Caco-2 (cell line): ENCODE measurements around the gene ZYX. TPM values are rescaled to one million over a fixed set of nuclear protein-coding genes. Genes with fewer than 3 reads are reported as not detected.

ENCODE experiments used
- BruUV-seq: library from RNA; stranded (reverse); fragments of 400-500 nt; replicated peaks from 2 replicates; lab custom pipeline; 2021; lab: Mats Ljungman, UMichigan
- CTCF ChIA-PET: fragments of 300-600 bp; sonication (Branson Sonifier 250); formaldehyde crosslinking; loops from one replicate; lab custom pipeline; 2022; ENCODE audit warnings: antibody characterized with exemption; lab: Charles Lee
- POLR2A ChIA-PET: fragments of 300-600 bp; sonication (Branson Sonifier 250); formaldehyde crosslinking; loops from one replicate; lab custom pipeline; 2022; ENCODE audit warnings: antibody characterized with exemption; lab: Charles Lee
- DNase-seq, 2 experiments: peaks; one replicate each; pipeline versions ENCODE4 v3.0.0 to v3.0.0-alpha.2; 2020 to 2022
- H3K27me3 ChIP-seq: replicated peaks from 2 replicates; pipeline ENCODE4 v1.6.0; 2011; ENCODE audit warnings: low read length; ENCODE audit not compliant: control insufficient read depth, insufficient read depth
- H3K36me3 ChIP-seq: 2 replicates; pipeline ENCODE4 v1.5.1; 2011; ENCODE audit warnings: low read length; ENCODE audit not compliant: control insufficient read depth, insufficient read depth
- H3K4me1 ChIP-seq: fragments of 250-450 bp; sonication (Bioruptor Pico); 2 replicates; pipeline ENCODE4 v1.5.1; 2020; ENCODE audit warnings: mild to moderate bottlenecking
- H3K4me3 ChIP-seq: 2 replicates; pipeline ENCODE4 v1.5.1; 2011; ENCODE audit warnings: low read depth, mild to moderate bottlenecking, control low read depth, low read length
- H3K9me3 ChIP-seq: fragments of 250-450 bp; sonication (Bioruptor Pico); 2 replicates; pipeline ENCODE4 v1.5.1; 2020; ENCODE audit warnings: mild to moderate bottlenecking, moderate library complexity
- H3K27ac Mint-ChIP-seq: one replicate; pipeline ENCODE4 v1.8.0; 2022; ENCODE audit warnings: mixed read lengths; ENCODE audit not compliant: unreplicated experiment
- H3K27me3 Mint-ChIP-seq: one replicate; pipeline ENCODE4 v1.8.0; 2022; ENCODE audit warnings: mixed read lengths; ENCODE audit not compliant: insufficient read depth, unreplicated experiment
- H3K36me3 Mint-ChIP-seq: one replicate; pipeline ENCODE4 v1.8.0; 2022; ENCODE audit warnings: mild to moderate bottlenecking, mixed read lengths; ENCODE audit not compliant: insufficient read depth, unreplicated experiment
- H3K4me1 Mint-ChIP-seq: one replicate; pipeline ENCODE4 v1.8.0; 2022; ENCODE audit warnings: low read depth, mixed read lengths; ENCODE audit not compliant: unreplicated experiment
- H3K4me3 Mint-ChIP-seq: one replicate; pipeline ENCODE4 v1.8.0; 2022; ENCODE audit warnings: mild to moderate bottlenecking, moderate library complexity, mixed read lengths; ENCODE audit not compliant: unreplicated experiment
- H3K9me3 Mint-ChIP-seq: one replicate; pipeline ENCODE4 v1.8.0; 2022; ENCODE audit warnings: mixed read lengths; ENCODE audit not compliant: unreplicated experiment
- intact Hi-C: fragments of 100-400 bp; cut with micrococcal nuclease; formaldehyde crosslinking; loops from one replicate; pipeline ENCODE4 v1.10.0; 2022; ENCODE audit not compliant: unreplicated experiment
- total RNA-seq: library from RNA; stranded (reverse); gene quantifications from 2 replicates; pipeline ENCODE4 v1.2.3, GENCODE V29; 2022
- TF ChIP-seq, protein P1 (sequence below), 2 experiments: fragments of 200-600 bp in 1 of 2; IDR thresholded peaks; 1 replicate in 1 of 2; 2 replicates in 1 of 2; pipeline versions ENCODE4 v1.5.1 to v1.8.0; 2011 to 2022; ENCODE audit warnings: antibody characterized with exemption in 1 of 2, control low read depth in 1 of 2, inconsistent platforms in 1 of 2, low read depth in 1 of 2, low read length in 1 of 2, mild to moderate bottlenecking in 1 of 2, moderate library complexity in 1 of 2; ENCODE audit not compliant: insufficient read depth in 1 of 2, severe bottlenecking in 1 of 2, unreplicated experiment in 1 of 2

ZYX gene
- total RNA-seq, 1 experiment from 2014 or later: 147 TPM

DNA sequence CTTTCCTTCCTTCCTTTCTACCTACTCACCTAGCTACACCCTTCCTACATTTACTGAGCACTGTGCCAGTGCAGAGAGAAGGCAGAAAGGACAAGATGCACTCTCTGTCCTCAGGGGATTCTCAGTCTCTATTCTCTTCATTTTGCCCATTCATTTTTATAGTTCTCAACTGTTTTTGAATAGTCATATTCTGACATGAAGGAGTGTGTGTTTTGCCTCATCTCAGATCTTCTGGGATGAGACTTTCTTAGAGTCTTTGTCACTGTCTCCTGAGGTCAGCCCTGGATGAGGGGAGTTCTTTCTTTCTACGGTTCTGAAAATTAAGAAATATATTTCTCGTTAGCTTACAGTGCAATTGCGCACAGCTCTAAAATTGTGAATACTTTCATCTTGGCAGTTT, 43.9 kb upstream of the ZYX start:
- Histone ChIP-seq H3K9me3 (no peaks in the 10 kb centered on the region), H3K4me3 (no peak overlapping the region), H3K4me1 (no peaks in the 10 kb centered on the region), H3K36me3 (no peaks in the 10 kb centered on the region), H3K27me3 (no peaks in the 10 kb centered on the region)
- Mint-ChIP-seq H3K36me3 (no peaks in the 10 kb centered on the region), H3K4me1 (no peaks in the 10 kb centered on the region), H3K27ac (no peak overlapping the region), H3K9me3 (no peaks in the 10 kb centered on the region), H3K27me3 (no peaks in the 10 kb centered on the region), H3K4me3 (no peak overlapping the region)
- ChIA-PET POLR2A (no interaction called here), CTCF (no interaction called here)
- intact Hi-C loops: no loop called here
- BruUV-seq: no TSS peak
- DNase-seq: no peak
- TF ChIP-seq, protein P1, sequence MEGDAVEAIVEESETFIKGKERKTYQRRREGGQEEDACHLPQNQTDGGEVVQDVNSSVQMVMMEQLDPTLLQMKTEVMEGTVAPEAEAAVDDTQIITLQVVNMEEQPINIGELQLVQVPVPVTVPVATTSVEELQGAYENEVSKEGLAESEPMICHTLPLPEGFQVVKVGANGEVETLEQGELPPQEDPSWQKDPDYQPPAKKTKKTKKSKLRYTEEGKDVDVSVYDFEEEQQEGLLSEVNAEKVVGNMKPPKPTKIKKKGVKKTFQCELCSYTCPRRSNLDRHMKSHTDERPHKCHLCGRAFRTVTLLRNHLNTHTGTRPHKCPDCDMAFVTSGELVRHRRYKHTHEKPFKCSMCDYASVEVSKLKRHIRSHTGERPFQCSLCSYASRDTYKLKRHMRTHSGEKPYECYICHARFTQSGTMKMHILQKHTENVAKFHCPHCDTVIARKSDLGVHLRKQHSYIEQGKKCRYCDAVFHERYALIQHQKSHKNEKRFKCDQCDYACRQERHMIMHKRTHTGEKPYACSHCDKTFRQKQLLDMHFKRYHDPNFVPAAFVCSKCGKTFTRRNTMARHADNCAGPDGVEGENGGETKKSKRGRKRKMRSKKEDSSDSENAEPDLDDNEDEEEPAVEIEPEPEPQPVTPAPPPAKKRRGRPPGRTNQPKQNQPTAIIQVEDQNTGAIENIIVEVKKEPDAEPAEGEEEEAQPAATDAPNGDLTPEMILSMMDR (IDR thresholded peaks at IDR 0.05; ENCODE audit: insufficient read depth in 1 of 2, low read depth in 1 of 2, low read length in 1 of 2, severe bottlenecking in 1 of 2, unreplicated experiment in 1 of 2): no peak

DNA sequence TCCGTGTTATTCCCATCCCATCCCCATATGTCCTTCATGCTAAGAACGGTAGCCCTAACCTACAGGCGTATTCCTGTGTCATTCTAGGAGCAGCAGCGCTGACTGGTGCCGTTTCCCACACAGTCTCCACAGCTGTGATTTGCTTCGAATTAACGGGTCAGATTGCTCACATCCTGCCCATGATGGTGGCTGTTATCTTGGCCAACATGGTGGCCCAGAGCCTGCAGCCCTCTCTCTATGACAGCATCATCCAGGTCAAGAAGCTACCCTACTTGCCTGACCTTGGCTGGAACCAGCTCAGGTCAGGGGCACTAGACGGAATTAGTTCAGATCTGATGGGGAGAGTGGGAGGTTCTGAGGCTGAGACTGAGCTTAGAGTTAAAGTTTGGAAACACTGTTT, 39.3 kb upstream of the ZYX start:
- no peak for DNase-seq
- H3K36me3 Mint-ChIP-seq: no peaks in the 10 kb centered on the region
- H3K27me3 ChIP-seq: no peaks in the 10 kb centered on the region
- no peaks in the 10 kb centered on the region for H3K4me1 Mint-ChIP-seq
- BruUV-seq: no TSS peak
- CTCF ChIA-PET: interaction anchor here (1.2 kb wide), 1 partner anchor 79 kb away, joined by 3 read pairs; the partner anchor contains the start of gene GSTK1
- H3K36me3 ChIP-seq: no peaks in the 10 kb centered on the region
- H3K27ac Mint-ChIP-seq: no peak overlapping the region
- TF ChIP-seq, protein P1 (IDR thresholded peaks at IDR 0.05; ENCODE audit: insufficient read depth in 1 of 2, low read depth in 1 of 2, low read length in 1 of 2, severe bottlenecking in 1 of 2, unreplicated experiment in 1 of 2): no peak
- no peak overlapping the region for H3K4me3 Mint-ChIP-seq
- no peaks in the 10 kb centered on the region for H3K27me3 Mint-ChIP-seq
- no peaks in the 10 kb centered on the region for H3K4me1 ChIP-seq
- intact Hi-C loops: no loop called here
- POLR2A ChIA-PET: no interaction called here
- no peaks in the 10 kb centered on the region for H3K9me3 ChIP-seq
- no peak overlapping the region for H3K4me3 ChIP-seq
- no peaks in the 10 kb centered on the region for H3K9me3 Mint-ChIP-seq

DNA sequence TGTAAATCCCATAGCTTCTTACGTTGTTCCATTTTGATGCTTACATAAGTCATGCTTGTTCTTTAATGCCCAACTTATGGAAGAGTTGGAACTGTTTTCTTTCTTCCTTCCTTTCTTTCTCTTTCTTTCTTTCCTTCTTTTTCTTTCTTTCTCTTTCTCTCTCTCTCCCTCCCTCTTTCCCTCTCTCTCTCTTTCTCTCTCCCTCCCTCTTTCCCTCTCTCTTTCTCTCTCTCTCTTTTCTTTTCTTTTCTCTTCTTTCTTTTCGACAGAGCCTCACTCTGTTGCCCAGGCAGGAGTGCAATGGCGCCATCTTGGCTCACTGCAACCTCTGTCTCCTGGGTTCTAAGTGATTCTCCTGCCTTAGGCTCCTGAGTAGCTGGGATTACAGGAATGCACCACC, 37.5 kb upstream of the ZYX start:
- no peak overlapping the region for H3K4me3 Mint-ChIP-seq
- Histone ChIP-seq H3K9me3 (no peaks in the 10 kb centered on the region), H3K27me3 (no peaks in the 10 kb centered on the region), H3K36me3 (no peaks in the 10 kb centered on the region), H3K4me1 (no peaks in the 10 kb centered on the region), H3K4me3 (no peak overlapping the region)
- ChIA-PET POLR2A (interaction anchor here (0.6 kb wide), 1 partner anchor 16 kb away, joined by 3 read pairs; no protein-coding TSS in a partner anchor), CTCF (no interaction called here)
- no peak for DNase-seq
- no peaks in the 10 kb centered on the region for H3K4me1 Mint-ChIP-seq
- no TSS peak for BruUV-seq
- intact Hi-C loops: no loop called here
- no peaks in the 10 kb centered on the region for H3K9me3 Mint-ChIP-seq
- TF ChIP-seq, protein P1 (IDR thresholded peaks at IDR 0.05; ENCODE audit: insufficient read depth in 1 of 2, low read depth in 1 of 2, low read length in 1 of 2, severe bottlenecking in 1 of 2, unreplicated experiment in 1 of 2): no peak
- H3K36me3 Mint-ChIP-seq: no peaks in the 10 kb centered on the region
- H3K27ac Mint-ChIP-seq: no peak overlapping the region
- no peaks in the 10 kb centered on the region for H3K27me3 Mint-ChIP-seq
